ENCODE data around the gene CDH4. TPM values are rescaled to one million over a fixed set of nuclear protein-coding genes. Genes with fewer than 3 reads are reported as not detected.
"Not testable (repeated sequence)": the region's sequence is repeated elsewhere in the genome, so short reads cannot be mapped to it uniquely, and the experiment has no call there.

The CDH4 gene
- total RNA-seq, 2 experiments from 2014 or later, result 0.10 to 0.21 TPM

- no peaks in the 10 kb centered on the region for H3K27me3 Mint-ChIP-seq
- intact Hi-C loops (cut with micrococcal nuclease), result no loop called here
- H3K4me1 Mint-ChIP-seq (ENCODE audit: low read depth), result no peaks in the 10 kb centered on the region
- no peaks in the 10 kb centered on the region for H3K36me3 Mint-ChIP-seq
- H3K27ac Mint-ChIP-seq, result no peak overlapping the region
- ChIA-PET POLR2A (no interaction called here), CTCF (no interaction called here)
- DNase-seq, result no peak
- H3K4me3 Mint-ChIP-seq, result no peak overlapping the region
- H3K9me3 Mint-ChIP-seq, result no peaks in the 10 kb centered on the region
Observed at GRCh38 chr20:61937146-61937962, 685.3 kb downstream of the CDH4 start.

- Mint-ChIP-seq H3K4me1 (ENCODE audit: low read depth) (no peaks in the 10 kb centered on the region), H3K4me3 (no peak overlapping the region), H3K9me3 (no peaks in the 10 kb centered on the region), H3K27me3 (no peaks in the 10 kb centered on the region), H3K36me3 (no peaks in the 10 kb centered on the region), H3K27ac (no peak overlapping the region)
- ChIA-PET POLR2A (no interaction called here), CTCF (no interaction called here)
- DNase-seq, result no peak
- intact Hi-C loops (cut with micrococcal nuclease), result no loop called here
Observed at GRCh38 chr20:61937963-61938838, 686.1 kb downstream of the CDH4 start.

- Mint-ChIP-seq H3K27me3 (no peaks in the 10 kb centered on the region), H3K4me3 (no peak overlapping the region), H3K27ac (no peak overlapping the region), H3K36me3 (no peaks in the 10 kb centered on the region), H3K9me3 (no peaks in the 10 kb centered on the region), H3K4me1 (ENCODE audit: low read depth) (no peaks in the 10 kb centered on the region)
- intact Hi-C loops (cut with micrococcal nuclease), result no loop called here
- ChIA-PET POLR2A (no interaction called here), CTCF (no interaction called here)
- no peak for DNase-seq
Observed at GRCh38 chr20:61938839-61939690, 687.0 kb downstream of the CDH4 start.

GRCh38 chr20:61939691-61940360 lies 687.8 kb downstream of the CDH4 start:
- POLR2A ChIA-PET, result no interaction called here
- no peaks in the 10 kb centered on the region for H3K4me1 Mint-ChIP-seq (ENCODE audit: low read depth)

GRCh38 chr20:61940491-61940890 lies 688.4 kb downstream of the CDH4 start:
- intact Hi-C loops (cut with micrococcal nuclease), result no loop called here
- H3K4me1 Mint-ChIP-seq (ENCODE audit: low read depth), result no peaks in the 10 kb centered on the region
- no peak overlapping the region for H3K27ac Mint-ChIP-seq
- H3K9me3 Mint-ChIP-seq, result no peaks in the 10 kb centered on the region
- CTCF ChIA-PET, result no interaction called here
- H3K36me3 Mint-ChIP-seq, result no peaks in the 10 kb centered on the region
- DNase-seq, result no peak
- POLR2A ChIA-PET, result no interaction called here
- H3K4me3 Mint-ChIP-seq, result no peak overlapping the region
- H3K27me3 Mint-ChIP-seq, result no peaks in the 10 kb centered on the region

More at GRCh38 chr20:61939691-61940360, 687.8 kb downstream of the CDH4 start:
- CTCF ChIA-PET, result no interaction called here
- Mint-ChIP-seq H3K9me3 (no peaks in the 10 kb centered on the region), H3K27me3 (no peaks in the 10 kb centered on the region), H3K27ac (no peak overlapping the region), H3K36me3 (no peaks in the 10 kb centered on the region), H3K4me3 (no peak overlapping the region)
- no peak for DNase-seq
- intact Hi-C loops (cut with micrococcal nuclease), result no loop called here

- no peak overlapping the region for H3K4me3 Mint-ChIP-seq
- H3K4me1 Mint-ChIP-seq (ENCODE audit: low read depth), result no peaks in the 10 kb centered on the region
- intact Hi-C loops (cut with micrococcal nuclease), result no loop called here
- ChIA-PET CTCF (no interaction called here), POLR2A (no interaction called here)
- H3K27me3 Mint-ChIP-seq, result no peaks in the 10 kb centered on the region
- H3K36me3 Mint-ChIP-seq, result no peaks in the 10 kb centered on the region
- H3K27ac Mint-ChIP-seq, result no peak overlapping the region
- no peak for DNase-seq
- H3K9me3 Mint-ChIP-seq, result no peaks in the 10 kb centered on the region
Observed at GRCh38 chr20:61940976-61941720, 689.1 kb downstream of the CDH4 start.

- Mint-ChIP-seq H3K4me1 (ENCODE audit: low read depth) (no peaks in the 10 kb centered on the region), H3K9me3 (no peaks in the 10 kb centered on the region), H3K4me3 (no peak overlapping the region), H3K27ac (no peak overlapping the region), H3K27me3 (no peaks in the 10 kb centered on the region), H3K36me3 (no peaks in the 10 kb centered on the region)
- POLR2A ChIA-PET, result no interaction called here
- intact Hi-C loops (cut with micrococcal nuclease), result no loop called here
- DNase-seq, result no peak
- CTCF ChIA-PET, result no interaction called here
Observed at GRCh38 chr20:61941721-61942405, 689.8 kb downstream of the CDH4 start.

GRCh38 chr20:61942526-61942925 lies 690.5 kb downstream of the CDH4 start:
- CTCF ChIA-PET, result no interaction called here
- intact Hi-C loops (cut with micrococcal nuclease), result no loop called here

GRCh38 chr20:61944967-61945366 lies 692.9 kb downstream of the CDH4 start:
- H3K4me1 Mint-ChIP-seq (ENCODE audit: low read depth); DNase-seq; H3K27ac Mint-ChIP-seq; POLR2A ChIA-PET; H3K27me3 Mint-ChIP-seq; H3K4me3 Mint-ChIP-seq; CTCF ChIA-PET; intact Hi-C loops (cut with micrococcal nuclease); H3K36me3 Mint-ChIP-seq; H3K9me3 Mint-ChIP-seq: not testable (repeated sequence)

More at GRCh38 chr20:61942526-61942925, 690.5 kb downstream of the CDH4 start:
- no peaks in the 10 kb centered on the region for H3K27me3 Mint-ChIP-seq
- no peak for DNase-seq
- H3K9me3 Mint-ChIP-seq, result no peaks in the 10 kb centered on the region
- no peaks in the 10 kb centered on the region for H3K4me1 Mint-ChIP-seq (ENCODE audit: low read depth)
- H3K4me3 Mint-ChIP-seq, result no peak overlapping the region
- H3K36me3 Mint-ChIP-seq, result no peaks in the 10 kb centered on the region
- no peak overlapping the region for H3K27ac Mint-ChIP-seq
- POLR2A ChIA-PET, result no interaction called here

GRCh38 chr20:61945495-61945894 lies 693.4 kb downstream of the CDH4 start:
- POLR2A ChIA-PET; H3K4me1 Mint-ChIP-seq (ENCODE audit: low read depth); H3K27ac Mint-ChIP-seq; H3K4me3 Mint-ChIP-seq; CTCF ChIA-PET; DNase-seq; H3K9me3 Mint-ChIP-seq; H3K27me3 Mint-ChIP-seq; intact Hi-C loops (cut with micrococcal nuclease); H3K36me3 Mint-ChIP-seq: not testable (repeated sequence)

GRCh38 chr20:61948056-61948455 lies 696.0 kb downstream of the CDH4 start:
- H3K4me1 Mint-ChIP-seq (ENCODE audit: low read depth); intact Hi-C loops (cut with micrococcal nuclease); H3K27me3 Mint-ChIP-seq; H3K27ac Mint-ChIP-seq; DNase-seq; H3K9me3 Mint-ChIP-seq; H3K4me3 Mint-ChIP-seq; POLR2A ChIA-PET; CTCF ChIA-PET; H3K36me3 Mint-ChIP-seq: not testable (repeated sequence)
